GM12801 (cell line): ENCODE measurements around the gene ARHGAP31.

Experiments used
- TF ChIP-seq, protein P1 (sequence below): IDR thresholded peaks from one replicate; pipeline ENCODE4 v1.5.1; 2011; ENCODE audit warnings: control low read depth; ENCODE audit not compliant: insufficient read length; ENCODE audit errors: extremely low read depth

The ARHGAP31 gene

DNA sequence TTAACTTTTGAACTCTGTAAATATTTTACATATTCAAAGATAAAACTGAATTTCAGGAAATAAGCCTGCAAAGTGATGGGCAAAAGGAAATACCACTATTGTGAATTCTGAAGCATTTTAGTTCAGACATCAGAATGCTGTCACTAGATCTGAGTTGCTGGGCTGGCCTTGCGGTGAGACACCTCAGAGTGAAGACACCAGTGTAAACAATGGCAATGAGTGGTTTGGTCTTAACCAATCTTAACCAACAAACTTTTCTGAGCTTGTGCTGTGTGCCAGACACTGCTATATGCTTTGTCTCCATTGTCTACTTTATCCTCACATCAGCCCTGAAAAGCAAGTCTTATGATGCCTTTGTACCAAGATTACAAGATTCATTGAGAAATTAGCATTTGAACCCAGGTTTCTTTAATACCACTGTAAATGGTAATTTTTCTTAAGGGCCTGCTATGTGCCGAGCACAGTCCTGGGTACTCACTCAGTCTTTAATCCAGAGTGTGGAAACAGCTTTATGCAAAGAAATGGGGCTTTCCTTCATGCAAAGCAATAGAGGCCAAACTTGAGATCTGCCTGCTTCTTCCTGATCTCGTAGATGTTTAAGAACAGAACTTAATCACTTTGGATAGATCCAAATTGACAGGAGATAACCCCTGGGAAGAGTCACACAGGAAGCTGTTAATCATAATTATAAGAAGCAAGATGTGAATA lies 114.2 kb downstream of the ARHGAP31 start:
- TF ChIP-seq, protein P1, sequence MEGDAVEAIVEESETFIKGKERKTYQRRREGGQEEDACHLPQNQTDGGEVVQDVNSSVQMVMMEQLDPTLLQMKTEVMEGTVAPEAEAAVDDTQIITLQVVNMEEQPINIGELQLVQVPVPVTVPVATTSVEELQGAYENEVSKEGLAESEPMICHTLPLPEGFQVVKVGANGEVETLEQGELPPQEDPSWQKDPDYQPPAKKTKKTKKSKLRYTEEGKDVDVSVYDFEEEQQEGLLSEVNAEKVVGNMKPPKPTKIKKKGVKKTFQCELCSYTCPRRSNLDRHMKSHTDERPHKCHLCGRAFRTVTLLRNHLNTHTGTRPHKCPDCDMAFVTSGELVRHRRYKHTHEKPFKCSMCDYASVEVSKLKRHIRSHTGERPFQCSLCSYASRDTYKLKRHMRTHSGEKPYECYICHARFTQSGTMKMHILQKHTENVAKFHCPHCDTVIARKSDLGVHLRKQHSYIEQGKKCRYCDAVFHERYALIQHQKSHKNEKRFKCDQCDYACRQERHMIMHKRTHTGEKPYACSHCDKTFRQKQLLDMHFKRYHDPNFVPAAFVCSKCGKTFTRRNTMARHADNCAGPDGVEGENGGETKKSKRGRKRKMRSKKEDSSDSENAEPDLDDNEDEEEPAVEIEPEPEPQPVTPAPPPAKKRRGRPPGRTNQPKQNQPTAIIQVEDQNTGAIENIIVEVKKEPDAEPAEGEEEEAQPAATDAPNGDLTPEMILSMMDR: no peak

- TF ChIP-seq, protein P1: no peak
Measured at GRCh38 chr3:119409844-119410243, 115.7 kb downstream of the ARHGAP31 start.

DNA sequence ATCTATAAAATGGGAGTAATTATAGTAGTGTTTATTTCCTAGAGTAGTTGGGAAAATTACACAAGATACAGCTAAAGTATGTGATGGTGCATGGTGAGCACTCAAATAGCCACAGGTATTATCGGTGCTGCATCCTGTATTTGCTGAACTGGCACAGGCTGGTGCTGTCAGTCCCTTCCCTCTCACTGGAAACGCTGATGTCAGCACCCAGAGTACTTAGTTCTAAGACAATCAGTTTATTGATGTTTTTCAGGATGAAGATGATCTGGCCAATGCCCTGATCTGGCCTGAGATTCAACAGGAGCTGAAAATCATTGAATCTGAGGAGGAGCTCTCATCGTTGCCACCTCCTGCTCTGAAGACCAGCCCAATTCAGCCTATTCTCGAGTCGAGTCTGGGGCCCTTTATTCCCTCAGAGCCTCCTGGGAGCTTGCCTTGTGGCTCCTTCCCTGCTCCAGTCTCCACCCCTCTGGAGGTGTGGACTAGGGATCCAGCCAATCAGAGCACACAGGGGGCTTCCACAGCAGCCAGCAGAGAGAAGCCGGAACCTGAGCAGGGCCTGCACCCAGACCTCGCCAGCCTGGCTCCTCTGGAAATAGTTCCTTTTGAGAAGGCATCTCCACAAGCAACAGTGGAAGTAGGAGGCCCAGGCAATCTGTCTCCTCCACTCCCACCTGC lies 119.6 kb downstream of the ARHGAP31 start:
- TF ChIP-seq, protein P1: no peak

DNA sequence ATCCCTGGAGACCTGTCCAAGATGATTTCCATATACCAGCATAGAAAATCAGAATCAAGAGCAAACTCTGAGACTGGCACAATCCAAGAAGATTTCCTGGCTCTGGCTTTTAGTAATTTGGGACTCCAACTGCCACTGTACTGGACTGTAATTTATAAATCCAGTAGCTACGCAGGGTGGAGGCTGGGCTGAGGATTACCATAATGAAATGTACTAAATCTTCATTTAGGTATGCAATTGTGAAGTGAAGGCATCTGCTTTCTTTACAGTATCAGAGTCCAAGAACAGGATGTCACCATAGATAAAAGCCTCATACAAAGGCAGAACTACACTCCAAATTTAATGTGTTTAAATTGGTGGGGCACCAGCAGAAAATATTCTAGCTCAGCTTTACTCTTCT lies 122.7 kb downstream of the ARHGAP31 start:
- TF ChIP-seq, protein P1: no peak

- TF ChIP-seq, protein P1: no peak
Measured at GRCh38 chr3:119417771-119418512, 123.8 kb downstream of the ARHGAP31 start.

GRCh38 chr3:119418641-119419040 lies 124.5 kb downstream of the ARHGAP31 start:
- TF ChIP-seq, protein P1: no peak

- TF ChIP-seq, protein P1: no peak
Measured at GRCh38 chr3:119420196-119420595, 126.0 kb downstream of the ARHGAP31 start.
